ENCODE results near the gene CLCN1. TPM values are rescaled to one million over a fixed set of nuclear protein-coding genes. Genes with fewer than 3 reads are reported as not detected.

The CLCN1 gene
- polyA plus RNA-seq, 2 of the 4 experiments (the other 2 are of a cell fraction) = 0.08 TPM; not detected in 1

- TF ChIP-seq, protein P1, sequence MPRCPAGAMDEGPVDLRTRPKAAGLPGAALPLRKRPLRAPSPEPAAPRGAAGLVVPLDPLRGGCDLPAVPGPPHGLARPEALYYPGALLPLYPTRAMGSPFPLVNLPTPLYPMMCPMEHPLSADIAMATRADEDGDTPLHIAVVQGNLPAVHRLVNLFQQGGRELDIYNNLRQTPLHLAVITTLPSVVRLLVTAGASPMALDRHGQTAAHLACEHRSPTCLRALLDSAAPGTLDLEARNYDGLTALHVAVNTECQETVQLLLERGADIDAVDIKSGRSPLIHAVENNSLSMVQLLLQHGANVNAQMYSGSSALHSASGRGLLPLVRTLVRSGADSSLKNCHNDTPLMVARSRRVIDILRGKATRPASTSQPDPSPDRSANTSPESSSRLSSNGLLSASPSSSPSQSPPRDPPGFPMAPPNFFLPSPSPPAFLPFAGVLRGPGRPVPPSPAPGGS (IDR thresholded peaks at IDR 0.05) = no peak
Observed at GRCh38 chr7:143283381-143283780, 32.5 kb upstream of the CLCN1 start (continued).

GRCh38 chr7:143284591-143285469 is 31.1 kb upstream of the CLCN1 start, which contains the start of gene TMEM139:
Gene TMEM139 (plus strand): TSS chr7:143284958. CDS start chr7:143285958, 1,000 bp downstream.
- no peak for FAIRE-seq
- peak within 1 kb of the TSS; percentile 35 for H3K4me2 ChIP-seq
- H3K9me3 ChIP-seq = no peaks in the 10 kb centered on the region
- POLR2A ChIA-PET = no interaction called here
- 89% methylated on average over 19 of the region's 19 CpGs for WGBS (ENCODE audit: missing lambda C conversion rate)
- H3K4me3 ChIP-seq = no peak within 1 kb of the TSS
- ATAC-seq = no peak
- CTCF ChIA-PET = interaction anchor here (1.5 kb wide), 2 partner anchors 44 to 94 kb away, joined by 5 to 8 read pairs; no protein-coding TSS in a partner anchor
- peak within 1 kb of the TSS; percentile 45 to 73; a peak in 5 of 6 replicates for H3K27ac ChIP-seq
- DNase-seq (ENCODE audit: low read depth in 1 of 2, low spot score in 1 of 2) = no peak
- TF ChIP-seq NR3C1 (IDR thresholded peaks at IDR 0.05) = no peak
- TF ChIP-seq MAFK (IDR thresholded peaks at IDR 0.05; ENCODE audit: partially characterized antibody) = no peak
- H3K4me1 ChIP-seq = peaks cover 26% of the 10 kb centered on the region

GRCh38 chr7:143285470-143285778 is 30.5 kb upstream of the CLCN1 start:
- Histone ChIP-seq H3K27ac (peak overlapping the region; percentile 45 to 73; a peak in 5 of 6 replicates), H3K9me3 (no peaks in the 10 kb centered on the region), H3K4me3 (no peak overlapping the region), H3K4me1 (peaks cover 29% of the 10 kb centered on the region), H3K4me2 (peak overlapping the region; percentile 35)
- DNase-seq (ENCODE audit: low read depth in 1 of 2, low spot score in 1 of 2) (peak; percentile 62 to 66), FAIRE-seq (no peak), ATAC-seq (peak; percentile 8 to 58; a peak in 4 of 6 replicates)
- TF ChIP-seq, protein P2, sequence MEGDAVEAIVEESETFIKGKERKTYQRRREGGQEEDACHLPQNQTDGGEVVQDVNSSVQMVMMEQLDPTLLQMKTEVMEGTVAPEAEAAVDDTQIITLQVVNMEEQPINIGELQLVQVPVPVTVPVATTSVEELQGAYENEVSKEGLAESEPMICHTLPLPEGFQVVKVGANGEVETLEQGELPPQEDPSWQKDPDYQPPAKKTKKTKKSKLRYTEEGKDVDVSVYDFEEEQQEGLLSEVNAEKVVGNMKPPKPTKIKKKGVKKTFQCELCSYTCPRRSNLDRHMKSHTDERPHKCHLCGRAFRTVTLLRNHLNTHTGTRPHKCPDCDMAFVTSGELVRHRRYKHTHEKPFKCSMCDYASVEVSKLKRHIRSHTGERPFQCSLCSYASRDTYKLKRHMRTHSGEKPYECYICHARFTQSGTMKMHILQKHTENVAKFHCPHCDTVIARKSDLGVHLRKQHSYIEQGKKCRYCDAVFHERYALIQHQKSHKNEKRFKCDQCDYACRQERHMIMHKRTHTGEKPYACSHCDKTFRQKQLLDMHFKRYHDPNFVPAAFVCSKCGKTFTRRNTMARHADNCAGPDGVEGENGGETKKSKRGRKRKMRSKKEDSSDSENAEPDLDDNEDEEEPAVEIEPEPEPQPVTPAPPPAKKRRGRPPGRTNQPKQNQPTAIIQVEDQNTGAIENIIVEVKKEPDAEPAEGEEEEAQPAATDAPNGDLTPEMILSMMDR (IDR thresholded peaks at IDR 0.05) = no peak
- TF ChIP-seq JUN (IDR thresholded peaks at IDR 0.05) (no peak), MYC (IDR thresholded peaks at IDR 0.05; ENCODE audit: borderline replicate concordance, low read length) (no peak), HOXB5 (CRISPR knock-in tag; IDR thresholded peaks at IDR 0.05) (no peak), NFE2L2 (conservative IDR thresholded peaks at IDR 0.05; ENCODE audit: low read length) (no peak), KDM5A (IDR thresholded peaks at IDR 0.05) (no peak), EHMT2 (IDR thresholded peaks at IDR 0.05; ENCODE audit: low read depth) (no peak), FOSB (CRISPR knock-in tag; IDR thresholded peaks at IDR 0.05) (no peak), EP300 (IDR thresholded peaks at IDR 0.05) (no peak)
- TF ChIP-seq, protein P3, sequence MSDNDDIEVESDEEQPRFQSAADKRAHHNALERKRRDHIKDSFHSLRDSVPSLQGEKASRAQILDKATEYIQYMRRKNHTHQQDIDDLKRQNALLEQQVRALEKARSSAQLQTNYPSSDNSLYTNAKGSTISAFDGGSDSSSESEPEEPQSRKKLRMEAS (IDR thresholded peaks at IDR 0.05) = no peak
- CTCF ChIA-PET = interaction anchor here (1.5 kb wide), 2 partner anchors 45 to 94 kb away, joined by 5 to 8 read pairs; no protein-coding TSS in a partner anchor
- 17% methylated on average over 3 of the region's 3 CpGs for WGBS (ENCODE audit: missing lambda C conversion rate)
- POLR2A ChIA-PET = no interaction called here

DNA sequence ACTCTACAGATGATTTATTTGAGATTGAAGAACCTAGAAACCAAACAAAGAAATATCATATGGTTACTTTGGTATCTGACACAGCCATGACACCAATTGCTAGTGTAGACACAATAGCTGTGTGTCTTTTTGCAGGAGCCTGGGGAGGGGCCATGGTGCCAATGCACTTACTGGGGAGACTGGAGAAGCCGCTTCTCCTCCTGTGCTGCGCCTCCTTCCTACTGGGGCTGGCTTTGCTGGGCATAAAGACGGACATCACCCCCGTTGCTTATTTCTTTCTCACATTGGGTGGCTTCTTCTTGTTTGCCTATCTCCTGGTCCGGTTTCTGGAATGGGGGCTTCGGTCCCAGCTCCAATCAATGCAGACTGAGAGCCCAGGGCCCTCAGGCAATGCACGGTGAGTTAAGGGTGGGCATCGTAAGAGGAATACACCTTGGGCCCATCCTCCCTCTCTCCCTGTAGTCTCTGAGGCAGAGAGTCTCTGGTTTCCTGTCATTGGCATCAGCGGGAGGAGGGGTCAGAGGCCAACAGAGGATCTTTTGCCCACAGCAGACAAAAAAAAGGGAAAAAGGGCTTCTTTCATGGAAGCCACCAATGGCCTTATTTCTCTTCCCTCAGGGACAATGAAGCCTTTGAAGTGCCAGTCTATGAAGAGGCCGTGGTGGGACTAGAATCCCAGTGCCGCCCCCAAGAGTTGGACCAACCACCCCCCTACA is 29.9 kb upstream of the CLCN1 start:
- H3K9me3 ChIP-seq = no peaks in the 10 kb centered on the region
- 94% methylated on average over 11 of the region's 11 CpGs for WGBS (ENCODE audit: missing lambda C conversion rate)
- DNase-seq (ENCODE audit: low read depth in 1 of 2, low spot score in 1 of 2) (no peak), FAIRE-seq (no peak), ATAC-seq (no peak)
- H3K4me2 ChIP-seq = peak overlapping the region; percentile 35; the same call in 2 of the 3 replicates
- H3K4me1 ChIP-seq = peaks cover 34% of the 10 kb centered on the region
- no peak overlapping the region for H3K4me3 ChIP-seq
- ChIA-PET CTCF (interaction anchor here (0.8 to 2.2 kb wide), 6 partner anchors 16 to 93 kb away, joined by 3 to 8 read pairs (median 4); no protein-coding TSS in a partner anchor), POLR2A (no interaction called here)
- peak overlapping the region in 1 of 2 experiments; percentile 73; a peak in 3 of 6 replicates for H3K27ac ChIP-seq
- no peak for TF ChIP-seq SMC3 (IDR thresholded peaks at IDR 0.05)
- TF ChIP-seq POLR2A (IDR thresholded peaks at IDR 0.05; ENCODE audit: low read length) = no peak
- no peak for TF ChIP-seq FOSB (CRISPR knock-in tag; IDR thresholded peaks at IDR 0.05)
- no peak for TF ChIP-seq ELK1 (IDR thresholded peaks at IDR 0.05; ENCODE audit: low read depth, low read length)
- TF ChIP-seq MAFK (IDR thresholded peaks at IDR 0.05; ENCODE audit: partially characterized antibody) = no peak
- TF ChIP-seq JUNB (IDR thresholded peaks at IDR 0.05) = no peak
- TF ChIP-seq FOSL2 (IDR thresholded peaks at IDR 0.05) = no peak
- TF ChIP-seq FOSL2 (CRISPR knock-in tag; IDR thresholded peaks at IDR 0.05) = no peak
- no peak for TF ChIP-seq EP300 (IDR thresholded peaks at IDR 0.05)
- TF ChIP-seq, protein P2 (IDR thresholded peaks at IDR 0.05) = no peak
- no peak for TF ChIP-seq MYC (IDR thresholded peaks at IDR 0.05; ENCODE audit: borderline replicate concordance, low read length)
- TF ChIP-seq, protein P3 (IDR thresholded peaks at IDR 0.05) = no peak
- TF ChIP-seq ZNF302 (CRISPR knock-in tag; IDR thresholded peaks at IDR 0.05) = no peak
- TF ChIP-seq USF2 (IDR thresholded peaks at IDR 0.05) = no peak
